Measurements from ENCODE around the gene EIF4A3. TPM values are rescaled to one million over a fixed set of nuclear protein-coding genes. Genes with fewer than 3 reads are reported as not detected.
A peak's percentile ranks its signal among the peaks of the same experiment; 100 is the strongest.

The EIF4A3 gene
- 362 and 371 TPM in 2 replicates for total RNA-seq (2014; rRNA removed; shearing (Covaris generic))

DNA sequence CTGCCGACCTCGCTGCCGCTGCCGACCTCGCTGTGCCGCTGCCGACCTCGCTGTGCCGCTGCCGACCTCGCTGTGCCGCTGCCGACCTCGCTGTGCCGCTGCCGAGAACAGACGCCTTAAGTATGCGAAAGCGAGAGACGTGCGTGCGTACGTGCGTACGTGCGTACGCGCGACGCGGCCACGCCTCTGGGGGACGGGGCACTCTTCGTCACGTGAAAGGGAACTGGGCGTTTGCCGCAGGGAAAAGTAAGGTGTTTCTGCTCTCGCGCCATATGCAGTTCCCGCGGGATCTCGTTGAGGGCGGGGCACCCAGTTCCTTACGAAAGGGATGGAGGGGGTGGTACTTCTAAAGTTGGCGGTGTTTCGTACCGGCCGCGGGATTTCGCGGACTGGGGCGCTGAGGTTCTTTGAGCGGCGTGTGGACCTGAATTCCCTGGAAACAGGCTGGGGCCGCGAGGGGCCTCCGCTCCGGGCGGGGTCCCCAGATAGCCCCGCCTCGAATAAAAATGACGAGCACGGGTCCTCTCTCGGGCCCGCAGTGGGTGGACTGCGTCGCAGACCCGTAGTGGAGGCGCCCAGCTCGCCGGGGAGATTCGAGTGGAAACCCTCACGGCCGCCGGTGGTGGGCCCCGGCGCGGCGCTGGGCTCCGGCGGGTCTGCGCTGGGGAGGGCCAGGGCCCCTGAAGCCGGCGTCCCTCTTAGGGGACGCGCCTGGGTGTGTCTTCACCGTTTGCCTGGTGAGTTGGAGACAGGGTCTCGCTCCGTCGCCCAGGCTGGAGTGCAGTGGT is at the start of gene EIF4A3:
Gene EIF4A3 (minus strand): TSS at position 94 of the 788 bp plus-strand sequence. CDS start 167 bp downstream, outside the sequence.
- DNase-seq = peak; percentile 100
- H3K4me3 ChIP-seq = peak within 1 kb of the TSS; percentile 90

DNA sequence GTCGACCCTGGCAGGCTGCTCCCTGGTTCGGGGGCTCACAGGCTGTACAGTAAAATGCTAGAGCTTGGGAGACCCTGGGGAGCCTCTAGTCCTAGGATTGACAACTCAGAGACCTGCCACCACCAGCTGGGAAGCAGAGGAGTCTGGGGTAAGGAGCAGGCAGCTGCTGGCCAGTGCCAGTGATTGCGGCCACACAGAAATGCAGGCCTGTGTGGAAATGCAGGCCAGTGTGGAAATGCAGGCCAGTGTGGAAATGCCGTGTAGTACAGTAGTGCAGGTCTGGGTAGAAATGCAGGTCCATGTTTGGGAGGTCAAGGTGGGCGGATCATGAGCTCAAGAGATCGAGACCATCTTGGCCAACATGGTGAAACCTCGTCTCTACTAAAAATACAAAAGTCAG is 49.7 kb upstream of the EIF4A3 start:
- no peaks in the 10 kb centered on the region for H3K36me3 ChIP-seq
- no peaks in the 10 kb centered on the region for H3K9me3 ChIP-seq (replicated peaks)
- peaks cover 12% of the 10 kb centered on the region; the same call in 1 of the 2 replicates for H3K4me1 ChIP-seq
- no peaks in the 10 kb centered on the region; the same call in 1 of the 2 replicates for H3K27me3 ChIP-seq
- no peak overlapping the region for H3K27ac ChIP-seq
- H3K4me3 ChIP-seq = no peak overlapping the region
- DNase-seq = no peak

More for the DNA sequence above, at the start of gene EIF4A3:
- peaks cover 35% of the 10 kb centered on the region for H3K36me3 ChIP-seq
- no peaks in the 10 kb centered on the region for H3K9me3 ChIP-seq (replicated peaks)
- peaks cover 21% of the 10 kb centered on the region for H3K4me1 ChIP-seq
- peak within 1 kb of the TSS; percentile 81 for H3K27ac ChIP-seq
- H3K27me3 ChIP-seq = no peaks in the 10 kb centered on the region

DNA sequence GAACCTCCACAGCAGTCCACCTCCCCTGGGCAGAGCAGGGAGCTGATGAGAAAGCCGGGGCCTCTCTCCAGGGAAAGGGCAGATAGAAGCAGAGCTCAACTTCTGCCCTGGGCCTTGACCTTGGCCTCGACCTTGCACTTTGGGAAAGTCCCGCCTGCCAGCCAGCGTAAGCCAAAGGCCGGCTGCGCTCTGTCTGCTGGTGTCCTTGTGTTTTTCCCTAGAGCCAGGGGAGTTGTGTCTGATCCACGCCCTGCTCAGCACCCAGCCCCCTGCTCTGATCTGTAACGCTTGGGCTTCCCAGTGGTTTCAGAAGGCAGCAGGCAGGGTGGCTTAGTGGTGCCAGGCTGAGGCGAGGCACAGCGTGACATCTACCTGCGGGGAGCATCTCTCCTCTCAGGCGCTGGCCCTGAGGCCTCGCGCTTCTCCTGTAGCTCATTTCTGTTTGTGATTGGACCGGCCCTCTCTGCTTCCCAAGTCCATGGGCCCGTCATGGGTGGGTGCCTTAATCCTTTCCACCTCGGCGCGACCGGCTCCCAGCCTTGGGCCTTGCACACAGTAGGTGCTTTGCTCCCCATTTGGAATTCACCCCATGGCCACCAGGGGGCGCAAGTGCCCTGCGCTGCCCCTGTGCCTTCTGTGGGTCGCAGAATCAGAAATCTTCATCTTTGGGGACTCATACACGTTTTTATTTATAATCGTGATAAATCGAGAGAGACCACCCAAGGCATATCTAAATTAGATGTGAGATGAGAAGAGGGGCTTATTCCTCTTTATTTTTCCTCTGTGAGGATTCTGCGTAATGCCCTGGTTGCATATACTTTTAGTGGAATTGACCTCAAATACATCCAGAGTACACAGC is 49.0 kb upstream of the EIF4A3 start:
- Histone ChIP-seq H3K9me3 (replicated peaks) (no peaks in the 10 kb centered on the region), H3K4me1 (peaks cover 14% of the 10 kb centered on the region; the same call in 1 of the 2 replicates), H3K36me3 (no peaks in the 10 kb centered on the region), H3K27me3 (peaks cover 7% of the 10 kb centered on the region; the same call in 1 of the 2 replicates), H3K4me3 (no peak overlapping the region), H3K27ac (no peak overlapping the region)
- peak in 1 of 2 experiments; percentile 61 for DNase-seq

DNA sequence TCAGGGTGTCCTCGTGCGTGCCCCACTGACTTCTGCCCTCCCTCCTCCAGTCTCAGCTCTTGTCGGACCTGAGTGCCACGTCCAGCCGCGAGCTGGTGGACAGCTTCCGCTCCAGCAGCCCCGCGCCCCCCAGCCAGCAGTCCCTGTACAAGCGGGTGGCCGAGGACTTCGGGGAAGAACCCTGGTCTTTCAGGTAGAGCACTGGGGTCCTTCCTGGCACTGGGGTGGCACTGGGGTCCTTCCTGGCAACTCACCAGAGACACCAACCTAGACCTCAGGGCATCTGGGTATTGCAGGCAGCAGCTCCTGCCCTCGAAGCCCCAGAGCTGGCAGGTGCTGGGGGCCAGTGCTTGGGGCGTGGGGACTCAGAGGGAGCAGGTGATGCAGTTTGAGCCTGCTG is 48.2 kb upstream of the EIF4A3 start:
- Histone ChIP-seq H3K27ac (no peak overlapping the region), H3K36me3 (no peaks in the 10 kb centered on the region), H3K27me3 (peaks cover 11% of the 10 kb centered on the region; the same call in 1 of the 2 replicates), H3K9me3 (replicated peaks) (no peaks in the 10 kb centered on the region), H3K4me1 (peaks cover 14% of the 10 kb centered on the region; the same call in 1 of the 2 replicates), H3K4me3 (no peak overlapping the region)
- DNase-seq = no peak

DNA sequence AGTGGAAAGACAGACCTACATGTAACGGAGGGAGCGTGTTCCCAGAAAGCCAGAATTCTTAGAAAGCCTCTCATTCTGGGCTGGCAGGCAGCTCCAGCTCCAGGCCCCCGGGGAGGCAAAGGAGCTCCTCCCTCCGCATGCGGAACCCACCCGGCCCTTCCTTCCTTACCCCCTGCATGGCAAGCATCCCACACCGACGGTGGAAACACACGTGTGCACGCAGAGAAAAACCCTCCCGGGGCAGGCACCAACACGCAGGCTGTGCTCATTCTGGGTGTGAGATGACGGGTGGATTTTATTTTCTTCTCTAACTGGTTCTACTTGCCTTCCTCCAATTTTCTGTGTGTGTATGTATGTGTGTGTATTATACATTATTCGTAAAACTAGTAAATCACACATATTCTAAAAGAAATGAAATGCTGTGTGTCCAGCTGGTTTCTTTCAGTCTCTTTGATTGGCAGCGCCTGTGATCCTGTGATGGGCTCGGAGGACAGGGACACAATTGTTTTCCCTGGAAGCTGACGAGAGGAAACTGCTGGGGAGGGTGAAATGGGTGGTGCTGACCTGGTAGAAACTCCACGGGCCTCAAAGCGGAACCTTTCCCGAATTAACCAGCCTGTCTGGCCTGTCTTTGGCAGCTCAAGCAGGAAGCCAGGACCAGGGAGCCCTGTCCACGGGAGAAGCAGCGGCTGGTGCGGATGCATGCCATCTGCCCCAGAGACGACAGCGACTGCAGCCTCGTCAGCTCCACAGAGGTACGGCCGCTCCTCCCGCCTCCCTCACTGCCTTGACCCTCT is 45.1 kb upstream of the EIF4A3 start:
- Histone ChIP-seq H3K4me1 (peaks cover 10% of the 10 kb centered on the region; the same call in 1 of the 2 replicates), H3K27ac (no peak overlapping the region), H3K9me3 (replicated peaks) (no peaks in the 10 kb centered on the region), H3K36me3 (no peaks in the 10 kb centered on the region), H3K27me3 (peaks cover 38% of the 10 kb centered on the region), H3K4me3 (peak overlapping the region; percentile 30)
- peak; percentile 68 to 77 for DNase-seq

DNA sequence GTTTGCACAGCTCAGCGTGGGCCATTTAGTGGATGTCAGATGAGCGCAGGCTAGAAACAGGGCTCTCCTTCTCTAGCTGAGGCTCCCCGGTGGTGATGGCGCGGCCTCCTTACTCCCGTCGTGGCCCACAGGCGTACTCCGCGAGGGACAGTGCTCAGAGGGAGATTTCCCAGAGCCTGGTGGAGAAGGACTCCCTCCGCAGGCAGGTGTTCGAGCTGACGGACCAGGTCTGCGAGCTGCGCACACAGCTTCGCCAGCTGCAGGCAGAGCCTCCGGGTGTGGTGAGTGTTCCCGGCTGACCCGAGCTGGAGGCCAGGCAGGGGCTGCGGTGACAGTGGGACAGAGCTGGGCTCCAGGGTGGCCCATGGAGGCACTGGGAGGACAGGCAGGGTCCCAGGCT is 44.3 kb upstream of the EIF4A3 start:
- H3K27me3 ChIP-seq = peaks cover 47% of the 10 kb centered on the region
- no peak overlapping the region for H3K27ac ChIP-seq
- no peaks in the 10 kb centered on the region for H3K9me3 ChIP-seq (replicated peaks)
- no peak overlapping the region for H3K4me3 ChIP-seq
- H3K4me1 ChIP-seq = peaks cover 10% of the 10 kb centered on the region; the same call in 1 of the 2 replicates
- no peaks in the 10 kb centered on the region for H3K36me3 ChIP-seq
- no peak for DNase-seq

DNA sequence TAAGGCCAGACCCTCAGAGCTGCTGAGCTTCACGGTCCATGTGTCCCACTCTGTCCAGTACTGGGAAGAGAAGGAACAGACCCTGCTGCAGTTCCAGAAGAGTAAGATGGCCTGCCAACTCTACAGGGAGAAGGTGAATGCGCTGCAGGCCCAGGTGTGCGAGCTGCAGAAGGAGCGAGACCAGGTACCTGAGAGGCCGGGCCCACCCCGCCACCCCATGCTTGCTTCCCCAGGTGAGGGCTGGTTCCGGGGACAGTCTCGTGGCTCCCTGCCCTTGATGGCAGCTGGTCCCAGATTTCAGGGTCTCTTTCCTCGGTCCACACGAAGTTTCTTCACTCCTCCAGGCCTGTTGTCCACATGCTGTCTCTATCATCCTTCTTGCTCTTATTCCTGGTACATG is 43.8 kb upstream of the EIF4A3 start:
- no peaks in the 10 kb centered on the region for H3K36me3 ChIP-seq
- H3K9me3 ChIP-seq (replicated peaks) = no peaks in the 10 kb centered on the region
- H3K4me1 ChIP-seq = peaks cover 10% of the 10 kb centered on the region; the same call in 1 of the 2 replicates
- H3K27ac ChIP-seq = no peak overlapping the region
- DNase-seq = no peak
- no peak overlapping the region for H3K4me3 ChIP-seq
- peaks cover 52% of the 10 kb centered on the region for H3K27me3 ChIP-seq

DNA sequence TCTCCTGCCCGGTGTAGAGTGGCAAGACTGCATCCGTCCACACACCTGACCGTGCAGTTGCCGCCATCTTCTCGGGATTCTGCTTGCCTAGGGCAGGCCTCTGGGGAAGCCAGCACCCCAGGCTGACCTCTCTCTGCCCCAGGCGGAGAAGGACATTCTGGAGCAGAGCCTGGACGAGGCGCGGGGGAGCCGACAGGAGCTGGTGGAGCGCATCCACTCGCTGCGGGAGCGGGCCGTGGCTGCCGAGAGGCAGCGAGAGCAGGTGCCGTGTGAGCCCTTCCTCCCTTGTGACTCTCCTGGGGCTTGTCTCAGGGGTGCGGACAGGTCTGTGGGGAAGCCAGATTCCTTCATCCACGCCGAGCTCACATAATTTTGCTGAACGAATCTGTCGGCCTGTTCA is 42.7 kb upstream of the EIF4A3 start:
- Histone ChIP-seq H3K36me3 (no peaks in the 10 kb centered on the region), H3K27ac (no peak overlapping the region), H3K4me3 (no peak overlapping the region), H3K9me3 (replicated peaks) (no peaks in the 10 kb centered on the region), H3K4me1 (peaks cover 10% of the 10 kb centered on the region; the same call in 1 of the 2 replicates), H3K27me3 (peaks cover 60% of the 10 kb centered on the region)
- no peak for DNase-seq

DNA sequence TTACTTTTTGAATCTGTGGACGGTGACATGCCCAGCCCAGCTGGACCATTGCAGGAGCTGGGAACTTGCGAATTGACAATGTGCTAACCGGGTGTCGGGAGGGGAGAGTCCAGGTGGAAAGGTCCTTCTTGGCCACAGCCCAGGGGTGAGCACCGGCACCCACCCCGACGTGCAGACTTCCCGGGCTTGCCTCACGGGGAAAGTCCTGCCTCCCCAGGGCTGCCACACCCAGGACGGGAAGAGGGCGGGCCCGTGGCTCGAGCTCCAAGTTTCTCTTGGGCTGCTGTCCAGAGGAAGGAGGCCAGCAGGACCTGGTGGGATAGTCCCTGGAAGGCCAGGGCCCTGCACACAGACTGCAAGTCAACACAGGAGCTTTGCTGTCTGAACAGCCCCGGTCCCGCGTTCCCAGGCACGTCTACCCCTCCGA is 40.6 kb upstream of the EIF4A3 start:
- H3K27me3 ChIP-seq = peaks cover 60% of the 10 kb centered on the region
- H3K4me3 ChIP-seq = no peak overlapping the region
- H3K4me1 ChIP-seq = peaks cover 7% of the 10 kb centered on the region; the same call in 1 of the 2 replicates
- no peak overlapping the region for H3K27ac ChIP-seq
- no peaks in the 10 kb centered on the region for H3K36me3 ChIP-seq
- no peaks in the 10 kb centered on the region for H3K9me3 ChIP-seq (replicated peaks)
- no peak for DNase-seq

DNA sequence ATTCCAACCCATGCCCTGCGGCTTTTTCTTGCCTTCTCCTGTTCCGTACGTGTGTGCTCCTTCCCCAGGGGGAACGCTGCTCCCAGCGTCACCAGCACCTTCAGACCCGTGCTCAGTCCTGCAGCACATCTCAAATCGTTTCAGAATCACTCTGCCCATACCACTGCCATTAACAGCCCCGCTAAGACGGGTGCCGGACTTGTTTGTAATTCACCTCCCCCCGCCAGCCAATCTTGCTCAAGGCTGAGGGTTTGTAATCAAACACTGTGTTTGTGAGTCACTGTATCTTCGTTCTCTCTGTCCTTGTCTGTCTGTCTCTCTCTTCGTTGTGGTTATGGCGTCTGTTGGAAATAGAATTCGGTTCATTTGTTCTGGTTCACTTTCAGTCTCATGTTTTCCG is 40.2 kb upstream of the EIF4A3 start:
- Histone ChIP-seq H3K4me1 (peaks cover 6% of the 10 kb centered on the region; the same call in 1 of the 2 replicates), H3K27me3 (peaks cover 60% of the 10 kb centered on the region), H3K36me3 (no peaks in the 10 kb centered on the region), H3K9me3 (replicated peaks) (no peaks in the 10 kb centered on the region), H3K27ac (no peak overlapping the region), H3K4me3 (no peak overlapping the region)
- no peak for DNase-seq

DNA sequence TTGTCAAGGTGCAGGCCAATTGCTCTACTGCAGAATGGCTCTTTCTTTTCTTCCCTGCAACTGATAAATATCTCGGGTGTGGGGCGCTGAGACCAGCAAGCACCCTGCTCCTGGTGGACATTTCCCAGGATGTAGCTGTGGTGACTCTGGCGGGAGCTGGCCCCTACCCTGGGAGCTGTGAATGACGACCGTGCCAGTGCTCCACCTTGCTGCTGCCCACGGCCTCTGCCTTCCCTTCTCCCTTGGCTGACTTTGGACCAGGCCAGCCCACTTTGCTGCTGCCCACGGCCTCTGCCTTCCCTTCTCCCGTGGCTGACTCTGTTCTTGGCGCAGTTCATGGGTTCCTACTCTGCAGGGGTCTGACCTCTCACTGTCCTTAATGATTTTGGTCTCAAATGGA is 39.0 kb upstream of the EIF4A3 start:
- no peaks in the 10 kb centered on the region for H3K9me3 ChIP-seq (replicated peaks)
- DNase-seq = no peak
- H3K27ac ChIP-seq = no peak overlapping the region
- H3K27me3 ChIP-seq = peaks cover 54% of the 10 kb centered on the region
- no peaks in the 10 kb centered on the region for H3K36me3 ChIP-seq
- no peak overlapping the region for H3K4me3 ChIP-seq
- H3K4me1 ChIP-seq = no peaks in the 10 kb centered on the region

DNA sequence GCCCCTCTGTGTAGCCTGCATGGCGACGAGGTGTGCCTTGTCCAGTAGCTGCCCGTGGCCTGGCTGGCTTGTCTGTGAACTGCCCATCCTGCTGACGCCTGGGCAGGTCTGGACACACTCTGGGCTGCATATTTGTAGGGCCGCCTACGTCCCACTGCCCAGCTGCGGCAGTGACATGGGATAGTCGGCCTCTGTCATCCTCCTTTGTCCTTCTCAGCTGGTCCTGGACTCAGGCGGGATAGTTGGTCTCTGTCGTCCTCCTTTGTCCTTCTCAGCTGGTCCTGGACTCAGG is 37.4 kb upstream of the EIF4A3 start:
- Histone ChIP-seq H3K4me1 (peaks cover 1% of the 10 kb centered on the region; the same call in 1 of the 2 replicates), H3K27me3 (peaks cover 41% of the 10 kb centered on the region), H3K36me3 (no peaks in the 10 kb centered on the region), H3K4me3 (no peak overlapping the region), H3K9me3 (replicated peaks) (no peaks in the 10 kb centered on the region), H3K27ac (no peak overlapping the region)
- DNase-seq = no peak

DNA sequence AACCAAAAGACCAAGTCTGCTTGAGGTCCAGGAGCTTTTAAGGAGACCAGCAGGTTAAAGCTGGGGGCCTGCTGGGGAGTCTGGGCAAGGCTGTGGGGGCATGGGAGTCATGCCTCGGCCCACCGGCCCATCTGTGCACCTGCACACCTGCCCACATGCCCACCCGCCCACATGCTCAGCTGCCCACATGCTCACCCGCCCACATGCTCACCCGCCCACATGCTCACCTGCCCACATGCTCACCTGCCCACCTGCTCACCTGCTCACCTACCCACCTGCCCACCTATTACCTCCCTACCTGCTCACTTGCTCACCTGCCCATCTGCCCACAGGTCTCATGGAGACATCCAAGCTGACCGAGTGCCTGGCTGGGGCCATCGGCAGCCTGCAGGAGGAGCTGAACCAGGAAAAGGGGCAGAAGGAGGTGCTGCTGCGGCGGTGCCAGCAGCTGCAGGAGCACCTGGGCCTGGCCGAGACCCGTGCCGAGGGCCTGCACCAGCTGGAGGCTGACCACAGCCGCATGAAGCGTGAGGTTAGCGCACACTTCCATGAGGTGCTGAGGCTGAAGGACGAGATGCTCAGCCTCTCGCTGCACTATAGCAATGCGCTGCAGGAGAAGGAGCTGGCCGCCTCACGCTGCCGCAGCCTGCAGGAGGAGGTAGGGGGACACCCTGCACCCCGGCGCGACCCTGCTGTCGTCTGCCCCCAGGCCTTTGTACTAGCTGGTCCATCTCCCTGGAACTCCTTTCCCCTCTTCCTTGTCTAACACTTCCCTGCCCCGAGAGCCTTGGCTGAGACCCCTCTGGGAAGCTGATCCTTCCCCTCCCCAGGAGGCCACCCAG is 36.9 kb upstream of the EIF4A3 start:
- Histone ChIP-seq H3K9me3 (replicated peaks) (no peaks in the 10 kb centered on the region), H3K27ac (no peak overlapping the region), H3K4me3 (no peak overlapping the region), H3K27me3 (peaks cover 39% of the 10 kb centered on the region), H3K36me3 (no peaks in the 10 kb centered on the region), H3K4me1 (peaks cover 7% of the 10 kb centered on the region)
- no peak for DNase-seq

DNA sequence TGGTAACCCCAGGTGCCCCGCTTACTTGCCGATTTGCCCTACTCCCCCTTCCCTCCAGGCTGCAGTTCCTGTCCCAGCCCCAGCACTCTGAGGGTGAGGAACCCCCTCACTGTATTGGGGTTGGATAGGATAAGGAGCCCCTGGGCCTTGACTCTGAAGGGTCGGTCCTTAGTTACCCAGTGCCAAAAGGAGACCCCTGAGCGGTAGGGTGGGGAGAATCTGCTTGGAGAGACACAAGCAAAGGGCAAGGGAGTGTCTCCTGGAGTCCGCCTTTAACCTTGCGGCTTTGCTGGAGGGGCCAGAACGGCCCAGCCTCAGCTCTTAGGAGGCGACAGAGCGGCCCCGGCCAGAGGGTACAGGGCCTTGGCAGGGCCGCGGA is 35.9 kb upstream of the EIF4A3 start:
- H3K27ac ChIP-seq = no peak overlapping the region
- no peaks in the 10 kb centered on the region for H3K36me3 ChIP-seq
- no peaks in the 10 kb centered on the region for H3K9me3 ChIP-seq (replicated peaks)
- H3K27me3 ChIP-seq = peaks cover 30% of the 10 kb centered on the region
- H3K4me1 ChIP-seq = peaks cover 15% of the 10 kb centered on the region
- H3K4me3 ChIP-seq = no peak overlapping the region
- DNase-seq = no peak
